Measurements from ENCODE around the gene FYB2.

Gene FYB2

GRCh38 chr1:56819387-56819899 is at the start of gene FYB2:
Gene FYB2 (minus strand): TSS chr1:56819404. CDS start chr1:56819290, 114 bp downstream.
- DNase-seq (ENCODE audit: low spot score): no peak
- TF ChIP-seq CTCF (IDR thresholded peaks at IDR 0.05; ENCODE audit: borderline replicate concordance, control extremely low read depth, extremely low read depth, insufficient read depth, missing control alignments): no peak
- in situ Hi-C loops (cut with MboI; ENCODE audit: low sequenced_read_pairs, unreplicated experiment): no loop called here

- TF ChIP-seq CTCF (IDR thresholded peaks at IDR 0.05; ENCODE audit: borderline replicate concordance, control extremely low read depth, extremely low read depth, insufficient read depth, missing control alignments): no peak
- in situ Hi-C loops (cut with MboI; ENCODE audit: low sequenced_read_pairs, unreplicated experiment): no loop called here
- no peak for DNase-seq (ENCODE audit: low spot score)
Measured at GRCh38 chr1:56868761-56869160, 49.6 kb upstream of the FYB2 start.

- DNase-seq (ENCODE audit: low spot score): no peak
- in situ Hi-C loops (cut with MboI; ENCODE audit: low sequenced_read_pairs, unreplicated experiment): no loop called here
- no peak for TF ChIP-seq CTCF (IDR thresholded peaks at IDR 0.05; ENCODE audit: borderline replicate concordance, control extremely low read depth, extremely low read depth, insufficient read depth, missing control alignments)
Measured at GRCh38 chr1:56867491-56867890, 48.3 kb upstream of the FYB2 start.

- TF ChIP-seq CTCF (IDR thresholded peaks at IDR 0.05; ENCODE audit: borderline replicate concordance, control extremely low read depth, extremely low read depth, insufficient read depth, missing control alignments): no peak
- no peak for DNase-seq (ENCODE audit: low spot score)
- in situ Hi-C loops (cut with MboI; ENCODE audit: low sequenced_read_pairs, unreplicated experiment): no loop called here
Measured at GRCh38 chr1:56866656-56867055, 47.5 kb upstream of the FYB2 start.

- no peak for DNase-seq (ENCODE audit: low spot score)
- no peak for TF ChIP-seq CTCF (IDR thresholded peaks at IDR 0.05; ENCODE audit: borderline replicate concordance, control extremely low read depth, extremely low read depth, insufficient read depth, missing control alignments)
- in situ Hi-C loops (cut with MboI; ENCODE audit: low sequenced_read_pairs, unreplicated experiment): no loop called here
Measured at GRCh38 chr1:56864430-56864829, 45.2 kb upstream of the FYB2 start.

- in situ Hi-C loops (cut with MboI; ENCODE audit: low sequenced_read_pairs, unreplicated experiment): no loop called here
- no peak for TF ChIP-seq CTCF (IDR thresholded peaks at IDR 0.05; ENCODE audit: borderline replicate concordance, control extremely low read depth, extremely low read depth, insufficient read depth, missing control alignments)
- DNase-seq (ENCODE audit: low spot score): no peak
Measured at GRCh38 chr1:56863265-56863992, 44.2 kb upstream of the FYB2 start.

Data from GM13976 (cell line).